SU-DHL-6 (cell line): Measurements from ENCODE around the gene MAGEB17.

Experiments
- H2AFZ ChIP-seq: fragments of 200-600 bp; sonication (generic); 2 replicates; pipeline ENCODE4 v1.6.1; 2014; ENCODE audit warnings: low read depth, mild to moderate bottlenecking, moderate library complexity, mixed read lengths, antibody characterized with exemption, low read length; ENCODE audit not compliant: severe bottlenecking
- H3F3A ChIP-seq: fragments of 200-600 bp; shearing (Covaris generic); 2 replicates; pipeline ENCODE4 v1.6.0; 2016; ENCODE audit warnings: antibody characterized with exemption, mild to moderate bottlenecking; ENCODE audit not compliant: insufficient read depth
- H3K27ac ChIP-seq: fragments of 200-600 bp; sonication (generic); 2 replicates; pipeline ENCODE4 v1.5.1; 2016; ENCODE audit warnings: low read depth, mild to moderate bottlenecking, low read length, moderate library complexity, mixed read lengths
- H3K27me3 ChIP-seq: fragments of 200-600 bp; sonication (generic), shearing (Covaris generic); 2 replicates; pipeline ENCODE4 v1.6.0; 2014; ENCODE audit warnings: mild to moderate bottlenecking, low read length
- H3K36me3 ChIP-seq: fragments of 200-600 bp; sonication (generic); 2 replicates; pipeline ENCODE4 v1.6.1; 2014; ENCODE audit warnings: mild to moderate bottlenecking, low read length, mixed read lengths
- H3K4me2 ChIP-seq: fragments of 300-600, 200-600 bp; shearing (Covaris generic), sonication (generic); 2 replicates; pipeline ENCODE4 v1.6.0; 2014; ENCODE audit warnings: low read length, low read depth, mild to moderate bottlenecking; ENCODE audit not compliant: poor library complexity, severe bottlenecking
- H3K4me3 ChIP-seq: fragments of 200-600 bp; sonication (generic); 2 replicates; pipeline ENCODE4 v1.5.1; 2014; ENCODE audit warnings: antibody characterized with exemption, low read length, mild to moderate bottlenecking, mixed read lengths; ENCODE audit not compliant: insufficient read depth, poor library complexity, severe bottlenecking
- H3K79me2 ChIP-seq: fragments of 200-600 bp; sonication (generic); 2 replicates; pipeline ENCODE4 v1.6.1; 2014; ENCODE audit warnings: mild to moderate bottlenecking, low read length, moderate library complexity; ENCODE audit not compliant: insufficient read depth
- H3K9ac ChIP-seq: fragments of 200-600 bp; sonication (generic); 2 replicates; pipeline ENCODE4 v1.7.0; 2014; ENCODE audit warnings: mild to moderate bottlenecking, low read length
- H3K9me2 ChIP-seq: fragments of 200-600 bp; sonication (generic); replicated peaks from 2 replicates; pipeline ENCODE4 v1.6.1; 2014; ENCODE audit warnings: low read length; ENCODE audit not compliant: insufficient read depth
- H3K9me3 ChIP-seq: fragments of 200-600 bp; sonication (generic); 2 replicates; pipeline ENCODE4 v1.6.1; 2014; ENCODE audit warnings: low read length, mixed read lengths; ENCODE audit not compliant: insufficient read depth
- H4K20me1 ChIP-seq: fragments of 200-600 bp; sonication (generic); 2 replicates; pipeline ENCODE4 v1.6.1; 2014; ENCODE audit warnings: low read depth, mild to moderate bottlenecking, antibody characterized with exemption, low read length, moderate library complexity, mixed read lengths
- EZH2phosphoT487 ChIP-seq: fragments of 200-600 bp; sonication (generic), shearing (Covaris generic); conservative IDR thresholded peaks from 2 replicates; pipeline ENCODE4 v1.6.1; 2018; ENCODE audit warnings: mild to moderate bottlenecking, antibody characterized with exemption, low read length, moderate library complexity, mixed read lengths
- TF ChIP-seq, protein P1 (sequence below): fragments of 200-600 bp; sonication (generic); IDR thresholded peaks from one replicate; pipeline ENCODE4 v1.5.1; 2017; ENCODE audit warnings: antibody characterized with exemption, mild to moderate bottlenecking, low read length, moderate library complexity; ENCODE audit not compliant: insufficient read depth, poor library complexity, severe bottlenecking

The MAGEB17 gene

DNA sequence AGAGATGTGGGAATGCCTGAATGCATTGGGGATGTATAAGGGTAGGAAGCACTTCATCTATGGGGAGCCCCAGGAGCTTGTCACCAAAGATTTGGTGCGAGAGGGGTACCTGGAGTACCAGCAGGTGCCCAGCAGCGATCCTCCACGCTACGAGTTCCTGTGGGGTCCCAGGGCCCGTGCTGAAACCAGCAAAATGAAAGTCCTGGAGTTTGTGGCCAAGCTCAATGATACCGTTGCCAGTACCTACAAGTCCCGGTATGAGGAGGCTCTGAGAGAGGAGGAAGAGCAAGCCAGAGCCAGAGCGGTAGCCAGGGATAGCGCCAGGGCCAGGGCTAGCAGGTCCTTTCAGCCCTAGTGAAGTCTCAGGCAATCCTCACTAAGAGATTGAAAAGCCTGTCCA is 3.8 kb downstream of the MAGEB17 start:
- no peak overlapping the region for H3K9ac ChIP-seq
- H3K4me2 ChIP-seq, result no peak overlapping the region
- H3F3A ChIP-seq, result no peaks in the 10 kb centered on the region
- no peaks in the 10 kb centered on the region for H3K79me2 ChIP-seq
- no peak for TF ChIP-seq EZH2phosphoT487
- TF ChIP-seq, protein P1, sequence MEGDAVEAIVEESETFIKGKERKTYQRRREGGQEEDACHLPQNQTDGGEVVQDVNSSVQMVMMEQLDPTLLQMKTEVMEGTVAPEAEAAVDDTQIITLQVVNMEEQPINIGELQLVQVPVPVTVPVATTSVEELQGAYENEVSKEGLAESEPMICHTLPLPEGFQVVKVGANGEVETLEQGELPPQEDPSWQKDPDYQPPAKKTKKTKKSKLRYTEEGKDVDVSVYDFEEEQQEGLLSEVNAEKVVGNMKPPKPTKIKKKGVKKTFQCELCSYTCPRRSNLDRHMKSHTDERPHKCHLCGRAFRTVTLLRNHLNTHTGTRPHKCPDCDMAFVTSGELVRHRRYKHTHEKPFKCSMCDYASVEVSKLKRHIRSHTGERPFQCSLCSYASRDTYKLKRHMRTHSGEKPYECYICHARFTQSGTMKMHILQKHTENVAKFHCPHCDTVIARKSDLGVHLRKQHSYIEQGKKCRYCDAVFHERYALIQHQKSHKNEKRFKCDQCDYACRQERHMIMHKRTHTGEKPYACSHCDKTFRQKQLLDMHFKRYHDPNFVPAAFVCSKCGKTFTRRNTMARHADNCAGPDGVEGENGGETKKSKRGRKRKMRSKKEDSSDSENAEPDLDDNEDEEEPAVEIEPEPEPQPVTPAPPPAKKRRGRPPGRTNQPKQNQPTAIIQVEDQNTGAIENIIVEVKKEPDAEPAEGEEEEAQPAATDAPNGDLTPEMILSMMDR, result no peak
- no peaks in the 10 kb centered on the region for H3K9me2 ChIP-seq
- no peak overlapping the region for H3K4me3 ChIP-seq
- H3K27me3 ChIP-seq, result no peaks in the 10 kb centered on the region
- H3K36me3 ChIP-seq, result no peaks in the 10 kb centered on the region
- no peaks in the 10 kb centered on the region for H4K20me1 ChIP-seq
- H3K9me3 ChIP-seq, result no peaks in the 10 kb centered on the region
- no peak overlapping the region for H2AFZ ChIP-seq
- no peak overlapping the region for H3K27ac ChIP-seq

DNA sequence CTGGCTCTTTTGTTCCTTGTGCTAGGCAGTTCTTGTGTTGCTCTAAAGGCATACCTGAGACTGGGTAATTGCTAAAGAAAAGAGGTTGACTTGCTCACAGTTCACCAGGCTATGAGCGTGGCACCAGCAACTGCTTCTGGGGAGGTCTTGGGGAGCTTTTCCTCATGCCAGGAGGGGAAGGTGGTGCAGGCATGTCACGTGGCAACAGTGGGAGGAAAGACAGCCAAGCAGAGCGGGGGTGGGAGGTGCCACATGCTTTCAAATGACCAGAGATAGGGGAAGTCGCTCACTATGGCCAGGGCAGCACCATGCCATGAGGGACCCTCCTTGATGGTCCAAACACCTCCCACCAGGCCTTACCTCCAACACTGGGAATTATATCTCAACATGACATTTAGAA is 4.7 kb downstream of the MAGEB17 start:
- H3K27ac ChIP-seq, result no peak overlapping the region

DNA sequence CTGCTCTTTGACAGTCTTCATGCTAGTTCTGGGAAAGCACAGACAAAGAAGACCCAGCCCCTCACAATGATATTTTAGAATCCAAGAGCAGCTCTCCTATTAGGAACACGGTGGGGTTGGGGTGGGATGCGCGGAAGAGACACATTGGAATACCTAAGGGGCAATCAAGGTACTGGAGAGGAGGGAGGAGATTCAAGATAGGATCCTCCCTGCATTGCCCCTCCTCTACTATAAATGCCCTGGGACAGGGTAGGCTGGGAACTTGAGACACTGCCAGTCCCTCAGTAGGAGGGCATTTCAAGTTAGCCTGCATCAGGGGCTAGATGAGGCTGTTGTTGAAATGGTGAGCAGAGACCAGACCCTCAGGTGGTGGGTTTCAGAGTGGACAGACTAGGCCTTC is 5.1 kb downstream of the MAGEB17 start:
- no peaks in the 10 kb centered on the region for H3K9me2 ChIP-seq
- no peak overlapping the region for H3K9ac ChIP-seq
- H3K36me3 ChIP-seq, result no peaks in the 10 kb centered on the region
- no peak overlapping the region for H2AFZ ChIP-seq
- TF ChIP-seq EZH2phosphoT487, result no peak
- TF ChIP-seq, protein P1, result no peak
- no peaks in the 10 kb centered on the region for H3K79me2 ChIP-seq
- H3F3A ChIP-seq, result no peaks in the 10 kb centered on the region
- H4K20me1 ChIP-seq, result no peaks in the 10 kb centered on the region
- no peaks in the 10 kb centered on the region for H3K27me3 ChIP-seq
- no peak overlapping the region for H3K27ac ChIP-seq
- H3K4me2 ChIP-seq, result no peak overlapping the region
- H3K9me3 ChIP-seq, result no peaks in the 10 kb centered on the region
- no peak overlapping the region for H3K4me3 ChIP-seq

More for the DNA sequence above, 4.7 kb downstream of the MAGEB17 start:
- H3K36me3 ChIP-seq, result no peaks in the 10 kb centered on the region
- H3K4me3 ChIP-seq, result no peak overlapping the region
- no peaks in the 10 kb centered on the region for H4K20me1 ChIP-seq
- no peak overlapping the region for H3K4me2 ChIP-seq
- no peak for TF ChIP-seq EZH2phosphoT487
- TF ChIP-seq, protein P1, result no peak
- no peaks in the 10 kb centered on the region for H3K9me2 ChIP-seq
- H3K27me3 ChIP-seq, result no peaks in the 10 kb centered on the region
- no peaks in the 10 kb centered on the region for H3F3A ChIP-seq
- H3K9ac ChIP-seq, result no peak overlapping the region
- H3K9me3 ChIP-seq, result no peaks in the 10 kb centered on the region
- H3K79me2 ChIP-seq, result no peaks in the 10 kb centered on the region
- H2AFZ ChIP-seq, result no peak overlapping the region
